ENCODE data around the gene COMMD2.

Gene COMMD2

GRCh38 chr3:149767720-149768119 is 15.4 kb upstream of the COMMD2 start:
- H3K4me3 ChIP-seq (replicated peaks; ENCODE audit: low read depth, low read length), result no peak overlapping the region
- TF ChIP-seq, protein P1, sequence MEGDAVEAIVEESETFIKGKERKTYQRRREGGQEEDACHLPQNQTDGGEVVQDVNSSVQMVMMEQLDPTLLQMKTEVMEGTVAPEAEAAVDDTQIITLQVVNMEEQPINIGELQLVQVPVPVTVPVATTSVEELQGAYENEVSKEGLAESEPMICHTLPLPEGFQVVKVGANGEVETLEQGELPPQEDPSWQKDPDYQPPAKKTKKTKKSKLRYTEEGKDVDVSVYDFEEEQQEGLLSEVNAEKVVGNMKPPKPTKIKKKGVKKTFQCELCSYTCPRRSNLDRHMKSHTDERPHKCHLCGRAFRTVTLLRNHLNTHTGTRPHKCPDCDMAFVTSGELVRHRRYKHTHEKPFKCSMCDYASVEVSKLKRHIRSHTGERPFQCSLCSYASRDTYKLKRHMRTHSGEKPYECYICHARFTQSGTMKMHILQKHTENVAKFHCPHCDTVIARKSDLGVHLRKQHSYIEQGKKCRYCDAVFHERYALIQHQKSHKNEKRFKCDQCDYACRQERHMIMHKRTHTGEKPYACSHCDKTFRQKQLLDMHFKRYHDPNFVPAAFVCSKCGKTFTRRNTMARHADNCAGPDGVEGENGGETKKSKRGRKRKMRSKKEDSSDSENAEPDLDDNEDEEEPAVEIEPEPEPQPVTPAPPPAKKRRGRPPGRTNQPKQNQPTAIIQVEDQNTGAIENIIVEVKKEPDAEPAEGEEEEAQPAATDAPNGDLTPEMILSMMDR (IDR thresholded peaks at IDR 0.05; ENCODE audit: low read depth, low read length, missing control alignments), result no peak
- no peak for DNase-seq (ENCODE audit: extremely low read depth, low read depth)

- H3K4me3 ChIP-seq (replicated peaks; ENCODE audit: low read depth, low read length), result no peak overlapping the region
- no peak for DNase-seq (ENCODE audit: extremely low read depth, low read depth)
- TF ChIP-seq, protein P1 (IDR thresholded peaks at IDR 0.05; ENCODE audit: low read depth, low read length, missing control alignments), result peak; percentile 40
Observed at GRCh38 chr3:149765762-149766334, 13.6 kb upstream of the COMMD2 start.

DNA sequence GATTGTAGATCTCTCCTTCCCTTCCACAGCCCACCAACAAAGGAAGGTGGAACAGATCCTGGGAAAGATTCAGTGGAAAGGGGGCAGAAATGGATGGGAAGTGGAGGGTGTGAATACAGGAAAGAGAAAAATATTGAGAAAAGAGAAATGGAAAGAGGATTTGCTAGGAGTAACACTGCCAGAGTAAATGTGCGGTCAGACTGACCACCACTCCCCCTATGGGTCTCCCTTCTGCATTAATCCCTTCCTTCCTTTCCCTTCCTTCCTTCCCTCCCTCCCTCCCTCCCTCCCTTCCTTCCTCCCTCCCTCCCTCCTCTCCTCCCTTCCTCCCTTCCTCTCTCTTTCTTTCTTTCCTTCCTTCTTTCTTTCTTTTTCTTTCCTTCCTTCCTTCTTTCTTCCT is 12.0 kb upstream of the COMMD2 start:
- no peak for DNase-seq (ENCODE audit: extremely low read depth, low read depth)
- TF ChIP-seq, protein P1 (IDR thresholded peaks at IDR 0.05; ENCODE audit: low read depth, low read length, missing control alignments), result no peak
- H3K4me3 ChIP-seq (replicated peaks; ENCODE audit: low read depth, low read length), result no peak overlapping the region

- TF ChIP-seq, protein P1 (IDR thresholded peaks at IDR 0.05; ENCODE audit: low read depth, low read length, missing control alignments), result no peak
- H3K4me3 ChIP-seq (replicated peaks; ENCODE audit: low read depth, low read length), result no peak overlapping the region
- DNase-seq (ENCODE audit: extremely low read depth, low read depth), result no peak
Observed at GRCh38 chr3:149763565-149764195, 11.4 kb upstream of the COMMD2 start.

DNA sequence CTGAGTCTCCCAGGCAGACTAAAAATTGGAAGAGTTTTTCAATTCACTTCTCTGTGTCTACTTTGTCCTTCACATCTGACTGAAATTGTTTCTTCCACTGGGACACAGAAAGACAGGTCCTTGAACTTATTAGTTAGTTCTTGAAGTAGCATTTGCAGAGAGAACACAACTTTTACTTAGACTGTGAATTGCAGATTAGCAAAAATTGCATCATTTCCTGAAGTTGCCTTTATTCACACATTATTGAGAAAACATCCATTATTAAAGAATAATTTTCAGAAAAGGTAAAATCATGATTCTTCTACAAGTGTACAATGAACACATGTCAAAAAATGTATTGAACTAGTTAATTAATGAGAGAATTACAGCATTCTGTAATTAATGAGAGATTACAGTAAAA is 1.4 kb upstream of the COMMD2 start:
- no peak overlapping the region for H3K4me3 ChIP-seq (replicated peaks; ENCODE audit: low read depth, low read length)
- no peak for DNase-seq (ENCODE audit: extremely low read depth, low read depth)
- TF ChIP-seq, protein P1 (IDR thresholded peaks at IDR 0.05; ENCODE audit: low read depth, low read length, missing control alignments), result no peak

- TF ChIP-seq, protein P1 (IDR thresholded peaks at IDR 0.05; ENCODE audit: low read depth, low read length, missing control alignments), result no peak
- no peak for DNase-seq (ENCODE audit: extremely low read depth, low read depth)
- peak overlapping the region; percentile 86 for H3K4me3 ChIP-seq (replicated peaks; ENCODE audit: low read depth, low read length)
Observed at GRCh38 chr3:149752788-149753136, 473 bp upstream of the COMMD2 start.

GRCh38 chr3:149751551-149751950 is 738 bp downstream of the COMMD2 start:
- peak overlapping the region; percentile 86 for H3K4me3 ChIP-seq (replicated peaks; ENCODE audit: low read depth, low read length)
- TF ChIP-seq, protein P1 (IDR thresholded peaks at IDR 0.05; ENCODE audit: low read depth, low read length, missing control alignments), result no peak
- no peak for DNase-seq (ENCODE audit: extremely low read depth, low read depth)
